Middle frontal gyrus (tissue), 1 donor: Measurements from ENCODE around the gene NBEA.
A peak's percentile ranks its signal among the peaks of the same experiment; 100 is the strongest.
"Not testable (repeated sequence)": the region's sequence is repeated elsewhere in the genome, so short reads cannot be mapped to it uniquely, and the experiment has no call there.

ENCODE experiments used
- DNase-seq: peaks from one replicate; pipeline ENCODE4 v3.0.0-alpha.2; 2015; ENCODE audit warnings: low spot score; ENCODE audit errors: extremely low spot score

Gene NBEA

DNA sequence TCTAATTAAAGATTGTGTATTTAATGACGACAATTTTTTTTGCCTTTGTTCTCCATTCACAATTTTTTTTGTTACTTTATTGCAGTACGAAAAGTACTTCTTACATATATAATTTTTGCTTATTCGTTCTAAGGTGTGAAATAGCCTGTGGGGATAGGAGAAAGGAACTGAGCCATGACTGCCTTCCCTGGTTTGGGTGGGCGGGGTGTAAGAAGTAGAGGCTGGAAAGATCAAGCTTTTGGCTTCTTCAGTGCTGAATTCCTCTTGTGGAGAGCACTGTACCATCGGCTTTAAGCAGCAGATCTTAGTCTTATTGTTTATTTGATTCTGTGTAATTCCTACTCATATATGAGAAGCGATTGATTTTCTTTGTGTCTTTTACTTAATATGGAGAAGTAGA is 115.8 kb downstream of the NBEA start:
- DNase-seq, result peak; percentile 4

DNA sequence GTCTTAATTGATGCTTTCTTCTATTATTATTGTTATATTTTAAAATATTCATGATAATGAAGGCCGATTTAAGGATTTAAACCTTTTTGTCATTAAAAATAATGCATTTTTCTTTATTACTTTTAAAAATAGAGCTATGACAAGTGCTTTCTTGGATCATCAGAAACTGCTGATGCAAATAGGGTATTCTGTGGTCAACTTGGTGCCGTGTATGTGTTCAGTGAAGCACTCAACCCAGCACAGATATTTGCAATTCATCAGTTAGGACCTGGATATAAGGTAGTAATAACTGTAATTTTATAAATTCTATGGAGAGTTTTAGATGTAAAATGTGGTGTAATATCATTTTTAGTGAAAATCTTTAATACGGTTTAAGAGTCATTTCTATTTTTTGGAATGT is 116.5 kb downstream of the NBEA start:
- DNase-seq, result not testable (repeated sequence)

DNA sequence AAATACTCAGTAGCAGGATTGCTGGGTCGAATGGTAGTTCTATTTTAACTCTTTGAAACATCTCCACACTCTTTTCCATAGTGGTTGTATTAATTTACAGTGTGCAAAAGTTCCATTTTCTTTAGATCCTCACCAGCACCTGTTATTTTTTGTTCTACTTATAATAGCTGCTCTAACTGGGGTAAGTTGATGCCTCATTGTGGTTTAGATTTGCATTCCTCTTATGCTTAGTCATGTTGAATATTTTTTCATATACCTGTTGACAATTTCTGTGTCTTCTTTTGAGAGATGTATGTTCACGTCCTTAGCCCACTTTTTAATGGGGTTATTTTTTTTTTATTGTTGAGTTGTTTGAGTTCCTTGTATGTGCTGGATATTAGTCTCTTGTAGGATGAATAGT is 144.6 kb downstream of the NBEA start:
- DNase-seq, result no peak

DNA sequence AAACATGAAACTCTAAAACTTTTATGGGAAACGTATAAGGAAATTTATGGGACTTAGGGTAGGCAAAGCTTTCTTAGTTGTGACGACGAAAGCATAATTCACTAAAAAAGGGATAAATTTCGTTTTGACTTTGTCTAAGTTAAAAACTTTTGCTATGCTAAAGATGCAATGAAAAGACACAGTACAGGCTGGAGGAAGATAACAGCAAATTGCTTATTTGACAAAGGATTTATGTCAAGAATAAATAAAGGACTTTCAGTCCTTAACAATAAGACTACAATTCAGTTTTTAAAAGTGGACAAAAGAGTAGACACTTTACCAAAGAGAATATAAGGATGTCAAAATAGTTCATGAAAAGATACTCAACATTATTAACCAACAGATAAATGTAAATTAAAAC is 150.2 kb downstream of the NBEA start:
- no peak for DNase-seq

DNA sequence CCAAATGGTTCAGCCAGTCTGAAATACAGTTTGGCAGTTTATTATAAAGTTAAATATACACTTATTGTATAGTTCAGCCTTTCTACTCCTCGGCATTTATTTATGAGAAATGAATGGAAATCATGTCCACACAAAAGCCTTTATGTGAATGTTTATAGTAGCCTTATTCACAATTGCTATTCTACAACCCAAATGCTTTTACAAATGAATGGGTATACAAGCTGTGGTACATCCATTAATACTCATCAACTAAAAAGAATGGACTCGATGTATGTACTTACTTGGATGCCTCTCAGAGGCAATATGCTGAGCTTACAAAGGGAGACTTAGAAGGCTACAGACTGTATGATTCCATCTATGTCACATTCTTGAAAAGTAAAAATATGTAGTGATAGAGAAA is 150.7 kb downstream of the NBEA start:
- DNase-seq, result no peak

GRCh38 chr13:35093356-35093755 is 151.3 kb downstream of the NBEA start:
- DNase-seq, result no peak

DNA sequence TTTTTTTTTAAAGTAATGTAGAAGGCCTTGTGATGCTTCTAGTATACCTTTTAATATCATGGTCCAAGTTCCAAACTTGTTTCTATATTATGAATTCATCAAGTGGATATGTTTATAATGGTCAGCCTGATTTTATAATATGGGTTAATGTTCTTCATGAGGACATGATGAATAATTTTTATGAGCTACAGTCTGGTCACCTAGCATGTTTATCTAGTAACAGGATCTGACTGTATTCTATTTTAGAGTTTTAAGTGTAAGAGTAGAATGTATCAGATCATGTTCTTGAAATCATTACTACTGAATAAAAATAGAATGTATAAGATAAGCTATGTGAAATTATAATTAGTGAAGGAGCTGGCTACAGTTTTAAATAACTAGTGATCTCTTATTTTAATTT is 164.7 kb downstream of the NBEA start:
- not testable (repeated sequence) for DNase-seq

DNA sequence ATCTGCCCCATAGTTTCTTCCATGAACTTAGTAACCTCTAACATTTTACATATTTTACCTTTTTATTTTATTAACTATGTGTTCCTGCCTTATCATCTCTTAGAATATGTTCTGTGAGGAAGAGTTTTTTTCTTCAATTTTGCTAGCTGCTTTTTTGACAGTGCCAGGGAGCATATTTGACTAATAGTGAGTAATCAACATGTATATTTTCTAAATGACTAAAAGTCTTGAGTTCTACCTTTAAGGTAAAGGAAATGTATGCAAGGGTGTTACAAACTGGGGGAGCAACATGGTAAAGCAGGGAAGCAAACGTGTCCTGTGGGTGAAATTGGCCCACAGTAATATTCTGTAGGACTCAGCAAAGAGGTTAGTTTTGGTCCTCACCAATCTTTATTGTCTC is 165.5 kb downstream of the NBEA start:
- no peak for DNase-seq

DNA sequence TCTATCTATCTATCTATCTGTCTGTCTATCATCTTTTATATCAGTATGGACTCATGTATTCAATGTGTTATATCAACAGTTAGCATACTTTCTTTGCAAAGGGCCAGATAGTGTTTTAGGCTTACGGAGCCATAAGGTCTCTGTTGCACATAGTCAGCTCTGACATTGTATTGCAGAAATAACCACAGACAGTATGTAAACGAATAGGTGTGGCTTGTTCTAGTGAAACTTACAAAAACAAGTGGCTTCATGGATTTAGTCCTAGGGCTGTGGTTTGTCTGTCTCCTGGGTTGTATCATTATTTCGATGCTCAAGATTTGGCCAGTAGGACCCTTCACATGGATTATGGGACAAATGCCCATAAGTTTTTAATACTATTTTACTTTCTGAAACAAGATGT is 171.5 kb downstream of the NBEA start:
- not testable (repeated sequence) for DNase-seq

GRCh38 chr13:35127466-35127865 is 185.4 kb downstream of the NBEA start:
- no peak for DNase-seq

DNA sequence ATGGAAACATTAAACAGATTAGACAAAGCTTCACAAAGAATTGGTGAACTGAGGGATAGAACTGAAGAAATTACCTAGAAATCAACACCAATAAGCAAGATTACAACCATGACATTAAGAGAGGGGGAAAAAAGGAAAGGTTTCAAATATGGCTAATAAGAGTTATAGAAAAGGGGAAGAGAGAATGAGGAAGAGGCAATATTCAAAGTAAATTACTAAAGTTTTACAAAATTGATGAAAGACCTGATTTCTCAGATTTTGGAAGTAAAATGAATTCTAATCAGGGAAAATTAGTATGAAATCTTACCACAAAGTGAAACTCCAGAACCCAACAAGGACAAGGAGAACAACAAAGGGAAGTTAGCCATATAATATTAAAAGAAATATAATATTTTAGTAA is 187.4 kb downstream of the NBEA start:
- DNase-seq, result no peak

- DNase-seq, result no peak
Observed at GRCh38 chr13:35131471-35131870, 189.4 kb downstream of the NBEA start.

- no peak for DNase-seq
Observed at GRCh38 chr13:35136585-35136984, 194.5 kb downstream of the NBEA start.

DNA sequence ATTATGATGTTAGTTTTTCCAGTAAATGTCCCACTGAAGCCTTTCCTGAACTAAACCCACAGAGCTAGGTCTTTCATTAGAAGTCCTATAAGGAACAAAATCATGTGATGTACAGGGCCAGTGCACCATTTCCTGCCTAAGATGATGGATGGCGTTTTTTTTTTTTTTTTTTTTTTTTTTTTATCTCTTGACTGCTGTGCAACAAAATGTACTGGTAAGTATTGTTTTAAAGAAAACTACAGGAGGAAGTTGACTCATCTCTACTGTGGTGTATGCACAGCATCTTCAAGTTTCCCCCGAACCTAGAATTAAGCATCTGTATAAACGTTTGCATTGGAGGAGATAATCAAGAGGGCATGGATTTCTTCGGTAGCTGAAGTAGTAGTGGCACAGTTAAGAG is 197.5 kb downstream of the NBEA start:
- DNase-seq, result no peak

DNA sequence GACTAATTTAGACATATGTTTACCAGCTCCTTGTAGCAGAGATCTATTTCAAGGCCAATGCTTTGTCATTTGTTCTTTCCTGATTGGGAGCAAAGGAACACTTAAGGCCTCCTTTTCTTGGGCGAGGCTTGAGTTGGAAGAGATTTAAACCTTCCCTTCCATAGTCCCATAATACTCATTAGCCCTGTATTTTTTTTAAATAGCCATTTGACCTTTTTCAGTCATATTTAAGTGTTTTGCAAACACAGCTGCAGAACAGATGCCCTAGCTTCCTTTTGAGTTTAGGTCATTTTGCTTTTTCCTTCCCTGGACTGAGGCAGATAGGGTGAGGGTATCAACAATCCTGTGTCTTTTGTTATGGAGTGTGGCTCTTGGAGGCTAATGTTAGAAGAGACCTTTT is 198.3 kb downstream of the NBEA start:
- no peak for DNase-seq

GRCh38 chr13:35140831-35141230 is 198.8 kb downstream of the NBEA start:
- no peak for DNase-seq

DNA sequence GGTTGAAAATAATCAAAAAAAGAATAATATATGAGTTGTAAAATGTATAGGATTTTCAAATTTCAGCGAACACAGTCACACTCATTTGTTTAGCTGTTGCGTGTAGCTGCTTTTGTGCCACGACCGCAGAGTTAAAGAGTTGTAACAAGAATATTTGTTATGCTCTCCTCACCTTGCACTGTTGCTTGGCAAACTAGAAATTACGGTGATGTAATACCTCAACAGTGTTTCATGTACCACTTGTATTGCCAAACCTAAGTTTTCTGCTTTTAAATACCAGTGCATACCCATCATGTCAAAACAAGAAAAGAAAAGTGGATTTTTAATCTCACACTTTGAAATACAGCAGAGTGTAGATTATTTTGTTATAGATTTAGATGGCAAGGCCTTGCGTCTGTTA is 201.1 kb downstream of the NBEA start:
- no peak for DNase-seq

DNA sequence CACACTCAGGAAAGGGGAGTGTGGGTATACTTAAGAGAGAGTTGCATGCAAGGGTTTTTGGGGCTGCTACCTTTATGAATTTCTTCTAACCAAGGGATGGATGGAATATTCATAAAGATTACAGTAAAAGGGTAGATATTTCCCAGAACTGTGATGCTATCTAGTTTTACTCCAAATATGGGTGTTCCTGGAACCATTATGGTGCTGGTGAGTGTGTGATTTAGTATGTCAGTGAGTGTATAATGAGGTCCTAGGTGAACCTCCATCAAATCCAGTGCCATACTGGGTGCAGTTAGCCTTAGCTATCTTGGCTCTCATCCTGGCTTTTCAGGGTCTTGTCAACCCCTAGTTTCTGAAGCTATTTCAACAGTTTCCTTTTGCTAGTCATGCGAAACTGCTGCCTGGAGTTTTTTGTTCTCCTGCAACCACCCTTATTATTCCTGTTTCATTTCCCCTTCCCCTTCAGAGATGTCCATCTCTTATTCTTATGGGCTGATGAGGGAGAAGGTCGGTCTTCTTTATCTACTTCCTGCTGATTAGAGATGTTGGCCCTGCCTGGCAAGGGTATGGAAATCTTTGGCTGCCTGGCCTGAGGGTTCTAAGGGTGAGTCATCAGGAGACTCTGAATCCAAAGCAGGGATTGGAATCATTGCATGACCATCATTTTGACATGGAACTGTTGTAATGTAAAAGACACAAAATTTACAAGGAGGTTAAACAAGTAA is 202.3 kb downstream of the NBEA start:
- DNase-seq, result no peak

- no peak for DNase-seq
Observed at GRCh38 chr13:35146686-35147085, 204.6 kb downstream of the NBEA start.

GRCh38 chr13:35157143-35157755 is 215.2 kb downstream of the NBEA start:
- DNase-seq, result peak; percentile 36

GRCh38 chr13:35159041-35159440 is 217.0 kb downstream of the NBEA start:
- DNase-seq, result no peak

DNA sequence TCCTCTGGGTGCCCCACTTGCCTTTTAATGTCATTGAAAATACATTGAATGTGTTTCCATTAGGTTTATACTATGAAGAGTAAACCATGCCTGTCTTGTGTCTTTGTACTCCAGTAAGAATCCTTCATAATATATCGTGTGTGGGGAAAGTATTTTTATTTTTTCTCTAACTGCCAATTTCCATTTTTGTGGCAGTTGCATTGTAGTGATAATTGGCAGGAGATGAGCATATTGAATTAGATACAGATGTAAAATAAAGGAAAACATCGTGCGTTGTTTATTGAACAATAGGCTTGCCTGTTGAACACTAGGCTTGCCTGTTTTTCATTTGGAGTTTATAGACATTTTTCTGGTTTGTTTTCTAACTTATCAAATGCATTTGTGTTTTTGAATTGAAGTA is 218.8 kb downstream of the NBEA start:
- no peak for DNase-seq

- no peak for DNase-seq
Observed at GRCh38 chr13:35162420-35162819, 220.3 kb downstream of the NBEA start.
